Spleen (tissue), 11 donors: ENCODE measurements around the gene DHTKD1. TPM values are rescaled to one million over a fixed set of nuclear protein-coding genes. Genes with fewer than 3 reads are reported as not detected.

ENCODE experiments used
- DNase-seq: peaks from one replicate; pipeline ENCODE4 v3.0.0-alpha.2; 2020
- H3K27ac ChIP-seq, 8 donors: fragments of 200-600 bp; sonication (generic) in 7 of 8; 1 replicate in 4 of 8; 2 replicates in 4 of 8; pipeline versions ENCODE4 v1.5.0 to v1.8.0; 2016 to 2021; ENCODE audit warnings: inconsistent platforms in 4 of 8, mild to moderate bottlenecking in 4 of 8, moderate library complexity in 1 of 8
- H3K27me3 ChIP-seq, 7 donors: fragments of 200-600 bp; sonication (generic) in 6 of 7; replicated peaks in 1 of 7; 1 replicate in 4 of 7; 2 replicates in 3 of 7; pipeline versions ENCODE4 v1.5.0 to v1.8.0; 2016 to 2021; ENCODE audit warnings: inconsistent platforms in 3 of 7, mild to moderate bottlenecking in 1 of 7
- H3K36me3 ChIP-seq, 6 donors: fragments of 200-600 bp; sonication (generic) in 5 of 6; 1 replicate in 4 of 6; 2 replicates in 2 of 6; pipeline versions ENCODE4 v1.5.0 to v1.8.0; 2016 to 2021; ENCODE audit warnings: inconsistent platforms in 2 of 6
- H3K4me1 ChIP-seq, 6 donors: fragments of 200-600 bp; sonication (generic) in 5 of 6; 1 replicate in 3 of 6; 2 replicates in 3 of 6; pipeline versions ENCODE4 v1.5.0 to v1.8.0; 2016 to 2021; ENCODE audit warnings: inconsistent platforms in 3 of 6
- H3K4me3 ChIP-seq, 8 donors: fragments of 200-600 bp; sonication (generic) in 7 of 8; 1 replicate in 4 of 8; 2 replicates in 4 of 8; pipeline versions ENCODE4 v1.5.0 to v1.8.0; 2016 to 2021; ENCODE audit warnings: inconsistent platforms in 4 of 8, mild to moderate bottlenecking in 4 of 8, moderate library complexity in 2 of 8
- H3K9me3 ChIP-seq, 8 donors: fragments of 200-600 bp; sonication (generic) in 7 of 8; 1 replicate in 4 of 8; 2 replicates in 4 of 8; pipeline versions ENCODE4 v1.5.0 to v1.8.0; 2016 to 2021; ENCODE audit warnings: inconsistent platforms in 4 of 8
- POLR2A ChIP-seq, 3 donors: fragments of 450-650 bp; IDR thresholded peaks; one replicate each; pipeline ENCODE4 v1.5.1; 2017; ENCODE audit warnings: antibody characterized with exemption in 3 of 3, mild to moderate bottlenecking in 1 of 3
- POLR2AphosphoS5 ChIP-seq, 3 donors: sonication (generic); formaldehyde crosslinking; IDR thresholded peaks; one replicate each; pipeline ENCODE4 v1.5.1; 2017; ENCODE audit warnings: antibody characterized with exemption in 3 of 3
- WGBS, 5 donors: extraction: QIAGEN DNeasy Blood & Tissue Kit in 3 of 5; methylation state at CpG; one replicate each; pipeline versions ENCODE4 v1.1.5 to v1.1.7; 2013 to 2018; 5-methylcytosine and 5-hydroxymethylcytosine counted together
- intact Hi-C: fragments of 100-400 bp; cut with DNase I; formaldehyde crosslinking; loops from one replicate; pipeline ENCODE4 v1.15.0; 2023; ENCODE audit warnings: low total_unique reads
- polyA plus RNA-seq, 3 donors: library from polyadenylated mRNA; stranded (reverse); fragments of 200-250 nt; gene quantifications; one replicate each; pipeline ENCODE4 v1.2.1, GENCODE V29; 2013
- total RNA-seq, 7 donors: library from RNA; depleted of rRNA in 3 of 7; stranded (reverse); fragments of >200 nt in 3 of 7; fragmentation: NEBNext Ultra II Directional in 4 of 7; extraction: Animal tissue kit (Norgen Biotek cat#: 25700) in 4 of 7; gene quantifications; one replicate each; pipeline versions ENCODE4 v1.1.0 to v1.2.1, GENCODE V29; 2016 to 2021
- TF ChIP-seq, protein P1 (sequence below), 11 experiments: fragments of 200-600 bp in 7 of 11; fragments of 450-650 bp in 4 of 11; sonication (generic) in 4 of 11; IDR thresholded peaks in 8 of 11; conservative IDR thresholded peaks in 3 of 11; 1 replicate in 7 of 11; 2 replicates in 4 of 11; pipeline versions ENCODE4 v1.4.0 to v1.8.0; 2016 to 2021; ENCODE audit warnings: antibody characterized with exemption in 11 of 11, inconsistent platforms in 4 of 11, mild to moderate bottlenecking in 1 of 11
- donor health status: healthy with polysubstance abuse.
- donor health status: DM: no; HTN: no; CAD: no; lungs with moderate emphysema.
- donor health status: DM: no; HTN: no; CAD: no.
- donor health status: Bipolar disorder and iron deficiency.
- donor health status: healthy.
- donor health status: DM: no; HTN: no; CAD: no.
- donor health status: DM: yes; HTN: yes; CAD: no.

The DHTKD1 gene
- total and polyA plus RNA-seq, 10 donors, result 7.4 to 36.6 (median 27.6) TPM

DNA sequence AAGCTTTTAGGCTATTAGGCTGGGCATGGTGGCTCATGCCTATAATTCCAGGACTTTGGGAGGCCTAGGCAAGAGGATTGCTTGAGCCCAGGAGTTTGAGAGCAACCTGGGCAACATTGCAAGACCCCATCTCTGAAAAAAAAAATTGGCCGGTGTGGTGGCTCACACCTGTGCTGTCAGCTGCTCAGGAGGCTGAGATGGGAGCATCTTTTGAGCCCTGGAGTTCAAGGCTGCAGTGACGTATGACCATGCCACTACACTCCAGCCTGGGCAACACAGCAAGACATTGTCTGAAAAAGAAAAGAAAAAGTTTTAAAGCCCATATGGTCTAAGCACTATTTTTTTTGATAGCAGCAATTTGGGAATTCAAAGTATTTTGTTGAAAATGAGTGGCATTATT, 44.9 kb downstream of the DHTKD1 start:
- no peaks in the 10 kb centered on the region for H3K9me3 ChIP-seq
- H3K4me1 ChIP-seq, result peaks cover 0 to 24% (median 14%) of the 10 kb centered on the region in 6 donors
- 94 to 96% (median 95%) methylated on average over 2 of the region's 2 CpGs for WGBS, 5 donors
- H3K4me3 ChIP-seq, result no peak overlapping the region
- intact Hi-C loops, result no loop called here
- peak overlapping the region in 5 of 8 donors; percentile 15 to 56 (median 54) for H3K27ac ChIP-seq
- no peak for DNase-seq
- no peaks in the 10 kb centered on the region for H3K27me3 ChIP-seq
- TF ChIP-seq, protein P1, sequence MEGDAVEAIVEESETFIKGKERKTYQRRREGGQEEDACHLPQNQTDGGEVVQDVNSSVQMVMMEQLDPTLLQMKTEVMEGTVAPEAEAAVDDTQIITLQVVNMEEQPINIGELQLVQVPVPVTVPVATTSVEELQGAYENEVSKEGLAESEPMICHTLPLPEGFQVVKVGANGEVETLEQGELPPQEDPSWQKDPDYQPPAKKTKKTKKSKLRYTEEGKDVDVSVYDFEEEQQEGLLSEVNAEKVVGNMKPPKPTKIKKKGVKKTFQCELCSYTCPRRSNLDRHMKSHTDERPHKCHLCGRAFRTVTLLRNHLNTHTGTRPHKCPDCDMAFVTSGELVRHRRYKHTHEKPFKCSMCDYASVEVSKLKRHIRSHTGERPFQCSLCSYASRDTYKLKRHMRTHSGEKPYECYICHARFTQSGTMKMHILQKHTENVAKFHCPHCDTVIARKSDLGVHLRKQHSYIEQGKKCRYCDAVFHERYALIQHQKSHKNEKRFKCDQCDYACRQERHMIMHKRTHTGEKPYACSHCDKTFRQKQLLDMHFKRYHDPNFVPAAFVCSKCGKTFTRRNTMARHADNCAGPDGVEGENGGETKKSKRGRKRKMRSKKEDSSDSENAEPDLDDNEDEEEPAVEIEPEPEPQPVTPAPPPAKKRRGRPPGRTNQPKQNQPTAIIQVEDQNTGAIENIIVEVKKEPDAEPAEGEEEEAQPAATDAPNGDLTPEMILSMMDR (IDR thresholded peaks at IDR 0.05 in 8 of 11, conservative IDR thresholded peaks at IDR 0.05 in 3 of 11), result no peak
- TF ChIP-seq POLR2AphosphoS5 (IDR thresholded peaks at IDR 0.05) (no peak), POLR2A (IDR thresholded peaks at IDR 0.05) (no peak)
- peaks cover 0 to 99% (median 41%) of the 10 kb centered on the region in 6 donors for H3K36me3 ChIP-seq

GRCh38 chr10:12121673-12122072, 52.9 kb downstream of the DHTKD1 start:
- peak; percentile 28 for DNase-seq

DNA sequence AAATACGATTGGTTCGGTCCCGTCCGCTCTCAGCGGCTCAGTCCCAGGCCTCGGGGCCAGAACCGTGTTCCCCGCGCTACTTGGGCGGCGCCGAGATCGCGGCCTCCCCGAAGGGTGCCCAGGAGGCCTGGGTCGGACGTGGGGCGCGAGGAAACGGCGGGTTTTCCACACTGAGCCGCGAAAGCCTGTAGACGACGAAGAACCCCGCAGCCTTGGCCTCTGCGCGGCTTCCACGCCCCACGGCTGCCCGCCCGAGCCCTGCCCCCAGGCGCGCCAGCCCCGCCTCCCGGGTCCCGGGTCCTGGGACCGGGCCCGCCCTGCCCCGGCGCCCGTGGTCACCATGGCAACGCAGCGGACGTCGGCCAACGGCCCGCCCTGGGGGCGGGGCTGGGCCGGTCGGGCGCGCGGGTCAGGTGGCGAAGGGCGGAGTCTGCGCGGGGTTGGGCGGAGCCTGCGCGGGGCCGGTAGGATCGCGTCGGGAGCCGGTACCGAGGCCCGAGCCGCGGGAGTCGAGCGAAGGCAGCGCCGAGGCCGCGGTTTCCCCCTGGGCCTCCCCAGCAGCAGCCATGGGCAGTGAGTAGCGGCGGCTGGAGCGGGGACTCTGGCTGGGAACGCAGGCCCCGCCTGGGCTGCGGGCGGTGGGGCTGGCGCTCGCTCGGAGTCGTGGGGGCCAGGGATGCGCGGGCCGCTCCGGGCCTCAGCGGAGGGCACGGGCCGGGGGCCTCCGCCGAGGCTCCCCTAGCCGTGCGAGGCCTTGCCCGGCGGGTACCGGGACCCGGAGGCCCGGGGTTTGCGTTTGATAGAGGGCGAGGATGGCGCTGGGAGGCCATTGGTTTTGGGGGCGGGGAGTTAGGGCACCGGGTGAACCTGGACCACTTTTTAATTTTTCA, 60.7 kb downstream of the DHTKD1 start, which contains the start of gene SEC61A2:
Gene SEC61A2 (plus strand): TSS at position 456 of the 890 bp plus-strand sequence. CDS start 111 bp downstream, at position 567.
- Histone ChIP-seq H3K27ac (peak within 1 kb of the TSS; percentile 88 to 98 (median 94)), H3K36me3 (peaks cover 0 to 28% (median 0%) of the 10 kb centered on the region in 6 donors), H3K4me1 (peaks cover 3 to 30% (median 16%) of the 10 kb centered on the region in 6 donors), H3K4me3 (peak within 1 kb of the TSS; percentile 91 to 100 (median 99)), H3K9me3 (no peaks in the 10 kb centered on the region), H3K27me3 (no peaks in the 10 kb centered on the region)
- intact Hi-C loops, result loop anchor here (10.0 kb wide), 1 partner anchor 55 kb away; no protein-coding TSS in a partner anchor
- TF ChIP-seq, protein P1 (IDR thresholded peaks at IDR 0.05 in 8 of 11, conservative IDR thresholded peaks at IDR 0.05 in 3 of 11), result no peak
- TF ChIP-seq POLR2A (IDR thresholded peaks at IDR 0.05) (peak in 2 of 3 donors; percentile 8 to 60), POLR2AphosphoS5 (IDR thresholded peaks at IDR 0.05) (peak; percentile 92 to 94 (median 94))
- peak; percentile 100 for DNase-seq
- WGBS, 5 donors, result 0% methylated on average over 55 to 108 of the region's 108 CpGs

More at GRCh38 chr10:12121673-12122072, 52.9 kb downstream of the DHTKD1 start:
- Histone ChIP-seq H3K27ac (peak overlapping the region in 5 of 8 donors; percentile 15 to 64 (median 47)), H3K9me3 (no peaks in the 10 kb centered on the region), H3K27me3 (no peaks in the 10 kb centered on the region), H3K4me1 (peaks cover 0 to 18% (median 6%) of the 10 kb centered on the region in 6 donors), H3K4me3 (no peak overlapping the region), H3K36me3 (peaks cover 0 to 81% (median 33%) of the 10 kb centered on the region in 6 donors)
- WGBS, 5 donors, result 62 to 83% (median 82%) methylated on average over 4 of the region's 4 CpGs
- TF ChIP-seq POLR2A (IDR thresholded peaks at IDR 0.05) (no peak), POLR2AphosphoS5 (IDR thresholded peaks at IDR 0.05) (no peak)
- TF ChIP-seq, protein P1 (IDR thresholded peaks at IDR 0.05 in 8 of 11, conservative IDR thresholded peaks at IDR 0.05 in 3 of 11), result no peak
- intact Hi-C loops, result loop anchor here (10.0 kb wide), 1 partner anchor 63 kb away; no protein-coding TSS in a partner anchor
